WTC11 (cell line): Measurements from ENCODE around the gene GBP5. TPM values are rescaled to one million over a fixed set of nuclear protein-coding genes. Genes with fewer than 3 reads are reported as not detected.

Experiments used
- ATAC-seq: fragments of 200-7000 bp; cut with Tn5 transposase; 2 replicates; pipeline ENCODE4 v1.10.0; 2021; ENCODE audit warnings: mild to moderate bottlenecking, moderate library complexity
- CTCF ChIA-PET: fragments of 300-600 bp; sonication (Branson Sonifier 250); formaldehyde crosslinking; loops from one replicate; lab custom pipeline; 2021; ENCODE audit warnings: antibody characterized with exemption; lab: Charles Lee
- POLR2A ChIA-PET: fragments of 350-600 bp; sonication (Branson Sonifier 250); formaldehyde crosslinking; loops from one replicate; lab custom pipeline; 2021; ENCODE audit warnings: antibody characterized with exemption; lab: Charles Lee
- DNase-seq: peaks from one replicate; pipeline ENCODE4 v3.0.0; 2021; ENCODE audit warnings: low spot score
- H3K27ac Mint-ChIP-seq: 2 replicates; pipeline ENCODE4 v1.8.0; 2021; ENCODE audit warnings: mixed read lengths
- H3K27me3 Mint-ChIP-seq: 2 replicates; pipeline ENCODE4 v1.8.0; 2021; ENCODE audit warnings: low read depth, mild to moderate bottlenecking, moderate library complexity, mixed read lengths
- H3K36me3 Mint-ChIP-seq: 2 replicates; pipeline ENCODE4 v1.8.0; 2021; ENCODE audit warnings: mixed read lengths
- H3K4me1 Mint-ChIP-seq: 2 replicates; pipeline ENCODE4 v1.8.0; 2022; ENCODE audit warnings: mixed read lengths
- H3K4me3 Mint-ChIP-seq: 2 replicates; pipeline ENCODE4 v1.8.0; 2021; ENCODE audit warnings: mild to moderate bottlenecking, moderate library complexity, mixed read lengths
- H3K9me3 Mint-ChIP-seq: 2 replicates; pipeline ENCODE4 v1.8.0; 2021; ENCODE audit warnings: mixed read lengths
- ARID4B ChIP-seq: sonication (generic); formaldehyde crosslinking; IDR thresholded peaks from 2 replicates; pipeline ENCODE4 v1.8.0; 2023; ENCODE audit warnings: missing genetic modification reagents, mild to moderate bottlenecking, borderline replicate concordance
- E2F4 ChIP-seq: sonication (generic); formaldehyde crosslinking; IDR thresholded peaks from 2 replicates; pipeline ENCODE4 v1.8.1; 2022; ENCODE audit warnings: low read depth, mild to moderate bottlenecking, moderate library complexity, missing genetic modification reagents, borderline replicate concordance
- EMX1 ChIP-seq: fragments of 250-450 bp; sonication (Bioruptor Pico); IDR thresholded peaks from 2 replicates; pipeline ENCODE4 v1.8.0; 2021; ENCODE audit warnings: mild to moderate bottlenecking
- FOXP1 ChIP-seq: sonication (generic); formaldehyde crosslinking; IDR thresholded peaks from 2 replicates; pipeline ENCODE4 v1.8.0; 2022; ENCODE audit warnings: missing genetic modification reagents, mild to moderate bottlenecking, moderate library complexity, borderline replicate concordance
- GABPB1 ChIP-seq: sonication (generic); formaldehyde crosslinking; IDR thresholded peaks from 2 replicates; pipeline ENCODE4 v1.8.1; 2023; ENCODE audit warnings: mild to moderate bottlenecking, missing genetic modification reagents
- GRHL2 ChIP-seq: fragments of 250-450 bp; sonication (Bioruptor Pico); IDR thresholded peaks from 2 replicates; pipeline ENCODE4 v1.8.0; 2022; ENCODE audit warnings: mild to moderate bottlenecking, moderate library complexity; ENCODE audit not compliant: insufficient replicate concordance, severe bottlenecking
- GTF2I ChIP-seq: fragments of 250-450 bp; sonication (Bioruptor Pico); conservative IDR thresholded peaks from 2 replicates; pipeline ENCODE4 v1.4.0; 2021; ENCODE audit warnings: mild to moderate bottlenecking
- IRF1 ChIP-seq: sonication (generic); formaldehyde crosslinking; IDR thresholded peaks from 2 replicates; pipeline ENCODE4 v1.8.0; 2023; ENCODE audit warnings: missing genetic modification reagents
- MAX ChIP-seq: sonication (generic); formaldehyde crosslinking; IDR thresholded peaks from 2 replicates; pipeline ENCODE4 v1.8.0; 2022; ENCODE audit warnings: mild to moderate bottlenecking, missing genetic modification reagents
- NR1H2 ChIP-seq: sonication (generic); formaldehyde crosslinking; IDR thresholded peaks from 2 replicates; pipeline ENCODE4 v1.9.0; 2021; ENCODE audit warnings: mild to moderate bottlenecking, moderate library complexity, missing genetic modification reagents
- NR2C2 ChIP-seq: sonication (generic); formaldehyde crosslinking; IDR thresholded peaks from 2 replicates; pipeline ENCODE4 v1.8.0; 2022; ENCODE audit warnings: mild to moderate bottlenecking, missing genetic modification reagents
- SMAD3 ChIP-seq: sonication (generic); formaldehyde crosslinking; IDR thresholded peaks from 2 replicates; pipeline ENCODE4 v1.8.0; 2022; ENCODE audit warnings: missing genetic modification reagents, mild to moderate bottlenecking, borderline replicate concordance
- SOX15 ChIP-seq: fragments of 250-450 bp; sonication (Bioruptor Pico); IDR thresholded peaks from 2 replicates; pipeline ENCODE4 v1.9.0; 2021; ENCODE audit warnings: mild to moderate bottlenecking
- ZNF138 ChIP-seq: sonication (generic); formaldehyde crosslinking; conservative IDR thresholded peaks from 2 replicates; pipeline ENCODE4 v1.8.1; 2022; ENCODE audit warnings: mild to moderate bottlenecking, moderate library complexity, missing genetic modification reagents
- ZNF232 ChIP-seq: sonication (generic); formaldehyde crosslinking; IDR thresholded peaks from 2 replicates; pipeline ENCODE4 v1.8.0; 2022; ENCODE audit warnings: mild to moderate bottlenecking, missing genetic modification reagents
- ZNF281 ChIP-seq: sonication (generic); formaldehyde crosslinking; IDR thresholded peaks from 2 replicates; pipeline ENCODE4 v1.8.0; 2023; ENCODE audit warnings: mild to moderate bottlenecking, missing genetic modification reagents
- ZNF317 ChIP-seq: sonication (generic); formaldehyde crosslinking; IDR thresholded peaks from 2 replicates; pipeline ENCODE4 v1.8.1; 2023; ENCODE audit warnings: low read depth, mild to moderate bottlenecking, moderate library complexity, missing genetic modification reagents, borderline replicate concordance
- ZNF532 ChIP-seq: fragments of 250-450 bp; sonication (Bioruptor Pico); IDR thresholded peaks from 2 replicates; pipeline ENCODE4 v1.9.0; 2021; ENCODE audit warnings: mild to moderate bottlenecking, borderline replicate concordance
- ZNF671 ChIP-seq: fragments of 250-450 bp; sonication (Bioruptor Pico); IDR thresholded peaks from 2 replicates; pipeline ENCODE4 v1.8.0; 2021; ENCODE audit warnings: mild to moderate bottlenecking
- total RNA-seq: library from RNA; stranded (reverse); gene quantifications from 3 replicates; pipeline ENCODE4 v1.2.3, GENCODE V29; 2021

Gene GBP5
- total RNA-seq, 1 experiment from 2014 or later, result 0.17 TPM

- POLR2A ChIA-PET, result no interaction called here
- no peak for DNase-seq
- H3K36me3 Mint-ChIP-seq, result no peaks in the 10 kb centered on the region
- TF ChIP-seq SMAD3 (CRISPR knock-in tag) (no peak), ZNF232 (CRISPR knock-in tag) (no peak), IRF1 (no peak), E2F4 (CRISPR knock-in tag) (no peak), EMX1 (CRISPR knock-in tag) (no peak), ZNF532 (CRISPR knock-in tag) (no peak), ZNF138 (no peak), GRHL2 (CRISPR knock-in tag) (no peak), GABPB1 (CRISPR knock-in tag) (no peak), FOXP1 (no peak)
- TF ChIP-seq, all 79 proteins: peak for 0
- Mint-ChIP-seq H3K27me3 (no peaks in the 10 kb centered on the region), H3K27ac (no peak overlapping the region), H3K9me3 (peaks cover 17% of the 10 kb centered on the region), H3K4me1 (no peaks in the 10 kb centered on the region), H3K4me3 (no peak overlapping the region)
- CTCF ChIA-PET, result no interaction called here
- no peak for ATAC-seq
Measured at GRCh38 chr1:89270423-89270822, 2.2 kb downstream of the GBP5 start.

- H3K4me3 Mint-ChIP-seq, result no peak overlapping the region
- POLR2A ChIA-PET, result no interaction called here
Measured at GRCh38 chr1:89269277-89269676, 3.4 kb downstream of the GBP5 start.

GRCh38 chr1:89262643-89263042 is 10.0 kb downstream of the GBP5 start:
- Mint-ChIP-seq H3K36me3 (no peaks in the 10 kb centered on the region), H3K9me3 (peaks cover 3% of the 10 kb centered on the region; the same call in 1 of the 2 replicates), H3K27me3 (no peaks in the 10 kb centered on the region)
- TF ChIP-seq ARID4B (CRISPR knock-in tag), result no peak
- no peak for TF ChIP-seq ZNF671 (CRISPR knock-in tag)
- TF ChIP-seq ZNF317 (CRISPR knock-in tag), result no peak
- no peak for TF ChIP-seq GRHL2 (CRISPR knock-in tag)
- no peak for TF ChIP-seq EMX1 (CRISPR knock-in tag)
- TF ChIP-seq NR1H2 (CRISPR knock-in tag), result no peak
- TF ChIP-seq ZNF281 (CRISPR knock-in tag), result no peak
- no peak for TF ChIP-seq NR2C2
- no peak for TF ChIP-seq GTF2I (CRISPR knock-in tag)
- TF ChIP-seq, all 79 proteins: peak for 0
- no peak overlapping the region for H3K4me3 Mint-ChIP-seq
- no peak overlapping the region for H3K27ac Mint-ChIP-seq
- ATAC-seq (peak; percentile 53), DNase-seq (no peak)
- ChIA-PET POLR2A (no interaction called here), CTCF (interaction anchor here (1.5 kb wide), 1 partner anchor 96 kb away, joined by 3 read pairs; no protein-coding TSS in a partner anchor)
- H3K4me1 Mint-ChIP-seq, result peaks cover 15% of the 10 kb centered on the region

More at GRCh38 chr1:89269277-89269676, 3.4 kb downstream of the GBP5 start:
- H3K9me3 Mint-ChIP-seq, result peaks cover 12% of the 10 kb centered on the region
- H3K27me3 Mint-ChIP-seq, result no peaks in the 10 kb centered on the region
- DNase-seq (no peak), ATAC-seq (no peak)
- H3K36me3 Mint-ChIP-seq, result no peaks in the 10 kb centered on the region
- no peak for TF ChIP-seq SOX15
- no peak for TF ChIP-seq MAX (CRISPR knock-in tag)
- no peaks in the 10 kb centered on the region for H3K4me1 Mint-ChIP-seq
- no peak overlapping the region for H3K27ac Mint-ChIP-seq
- CTCF ChIA-PET, result no interaction called here
